ELR (cell line): Measurements from ENCODE around the gene DMRTC2.

ENCODE experiments used
- DNase-seq: peaks from one replicate; pipeline ENCODE4 v3.0.0-alpha.2; 2015; ENCODE audit warnings: low read depth

The DMRTC2 gene

GRCh38 chr19:41847351-41848105, 2.7 kb downstream of the DMRTC2 start:
- no peak for DNase-seq

- DNase-seq = no peak
Measured at GRCh38 chr19:41848666-41849065, 3.8 kb downstream of the DMRTC2 start.

GRCh38 chr19:41849067-41849466, 4.2 kb downstream of the DMRTC2 start:
- no peak for DNase-seq

GRCh38 chr19:41850381-41850780, 5.5 kb downstream of the DMRTC2 start:
- DNase-seq = no peak

GRCh38 chr19:41851456-41851855, 6.6 kb downstream of the DMRTC2 start:
- DNase-seq = no peak

- DNase-seq = no peak
Measured at GRCh38 chr19:41853344-41853743, 8.5 kb downstream of the DMRTC2 start.

- no peak for DNase-seq
Measured at GRCh38 chr19:41853768-41854167, 8.9 kb downstream of the DMRTC2 start.

GRCh38 chr19:41859213-41859617, 14.4 kb downstream of the DMRTC2 start:
- no peak for DNase-seq

- peak; percentile 98 for DNase-seq
Measured at GRCh38 chr19:41859618-41860418, 15.0 kb downstream of the DMRTC2 start, which contains the start of gene RPS19. RPS19 (plus strand) TSS chr19:41860255; CDS start chr19:41860775, 520 bp downstream.

GRCh38 chr19:41860419-41861115, 15.7 kb downstream of the DMRTC2 start:
- no peak for DNase-seq

- no peak for DNase-seq
Measured at GRCh38 chr19:41861116-41861768, 16.4 kb downstream of the DMRTC2 start.

- no peak for DNase-seq
Measured at GRCh38 chr19:41861846-41862245, 17.0 kb downstream of the DMRTC2 start.

- DNase-seq = no peak
Measured at GRCh38 chr19:41862445-41862986, 17.7 kb downstream of the DMRTC2 start.

GRCh38 chr19:41863209-41863931, 18.5 kb downstream of the DMRTC2 start:
- no peak for DNase-seq

GRCh38 chr19:41864374-41864773, 19.5 kb downstream of the DMRTC2 start:
- no peak for DNase-seq

GRCh38 chr19:41866284-41866683, 21.4 kb downstream of the DMRTC2 start:
- no peak for DNase-seq

GRCh38 chr19:41868120-41868988, 23.5 kb downstream of the DMRTC2 start:
- DNase-seq = no peak

GRCh38 chr19:41868989-41869300, 24.1 kb downstream of the DMRTC2 start:
- DNase-seq = no peak

- no peak for DNase-seq
Measured at GRCh38 chr19:41869374-41869955, 24.6 kb downstream of the DMRTC2 start.

GRCh38 chr19:41870401-41870873, 25.6 kb downstream of the DMRTC2 start:
- DNase-seq = peak; percentile 67
